GM20000 (cell line): ENCODE measurements around the gene DOCK10.

Experiments
- DNase-seq: peaks from one replicate; pipeline ENCODE4 v3.0.0; 2012; ENCODE audit warnings: low spot score
- TF ChIP-seq, protein P1 (sequence below): IDR thresholded peaks from 2 replicates; pipeline ENCODE4 v1.5.1; 2012; ENCODE audit warnings: mild to moderate bottlenecking, control low read depth; ENCODE audit errors: extremely low read depth, missing control alignments

The DOCK10 gene

DNA sequence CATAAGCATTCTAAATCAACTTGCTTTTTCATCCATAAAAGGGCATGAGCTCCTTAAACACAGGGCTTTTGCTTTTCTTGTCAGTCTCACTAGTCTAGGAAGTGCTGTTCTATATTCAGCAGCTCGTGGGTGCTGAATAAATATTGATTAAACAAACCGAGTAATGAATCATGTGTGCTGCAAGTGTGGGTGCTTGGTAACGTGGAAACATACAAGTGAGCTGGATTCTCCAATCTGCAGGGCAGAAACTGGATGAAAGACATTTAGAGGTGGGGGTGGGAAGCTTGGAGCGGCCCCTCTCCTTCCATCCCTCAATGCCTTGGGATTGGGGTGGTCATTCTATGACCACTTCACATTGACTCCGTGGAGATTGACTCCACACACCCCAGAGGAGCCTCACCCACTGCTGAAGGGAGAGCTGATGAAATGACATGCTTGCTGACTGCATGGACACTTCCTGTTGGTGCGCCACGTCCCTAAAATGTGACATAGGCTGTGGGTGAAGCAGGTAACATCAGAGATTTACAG is 114.6 kb downstream of the DOCK10 start:
- TF ChIP-seq, protein P1, sequence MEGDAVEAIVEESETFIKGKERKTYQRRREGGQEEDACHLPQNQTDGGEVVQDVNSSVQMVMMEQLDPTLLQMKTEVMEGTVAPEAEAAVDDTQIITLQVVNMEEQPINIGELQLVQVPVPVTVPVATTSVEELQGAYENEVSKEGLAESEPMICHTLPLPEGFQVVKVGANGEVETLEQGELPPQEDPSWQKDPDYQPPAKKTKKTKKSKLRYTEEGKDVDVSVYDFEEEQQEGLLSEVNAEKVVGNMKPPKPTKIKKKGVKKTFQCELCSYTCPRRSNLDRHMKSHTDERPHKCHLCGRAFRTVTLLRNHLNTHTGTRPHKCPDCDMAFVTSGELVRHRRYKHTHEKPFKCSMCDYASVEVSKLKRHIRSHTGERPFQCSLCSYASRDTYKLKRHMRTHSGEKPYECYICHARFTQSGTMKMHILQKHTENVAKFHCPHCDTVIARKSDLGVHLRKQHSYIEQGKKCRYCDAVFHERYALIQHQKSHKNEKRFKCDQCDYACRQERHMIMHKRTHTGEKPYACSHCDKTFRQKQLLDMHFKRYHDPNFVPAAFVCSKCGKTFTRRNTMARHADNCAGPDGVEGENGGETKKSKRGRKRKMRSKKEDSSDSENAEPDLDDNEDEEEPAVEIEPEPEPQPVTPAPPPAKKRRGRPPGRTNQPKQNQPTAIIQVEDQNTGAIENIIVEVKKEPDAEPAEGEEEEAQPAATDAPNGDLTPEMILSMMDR: no peak
- DNase-seq: no peak

DNA sequence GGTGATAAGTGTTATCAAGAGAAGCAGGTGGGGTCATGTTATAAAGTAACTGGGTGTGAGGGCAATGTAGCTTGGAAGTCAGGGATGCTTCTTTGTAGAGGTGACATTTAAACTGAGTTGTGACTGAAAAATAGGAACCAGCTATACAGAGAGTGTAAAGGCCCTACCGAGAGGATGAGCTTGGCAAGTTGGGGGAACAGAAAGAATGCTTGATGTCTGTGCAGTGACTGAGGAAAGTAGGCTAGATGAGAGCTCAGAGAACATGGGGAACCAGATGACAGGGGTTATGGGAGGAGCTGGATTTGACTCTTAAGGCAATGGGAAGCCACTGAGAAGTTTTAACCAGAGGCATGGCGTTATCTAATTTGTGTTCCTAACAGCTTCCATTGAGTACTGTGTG is 115.3 kb downstream of the DOCK10 start:
- TF ChIP-seq, protein P1: no peak
- no peak for DNase-seq

DNA sequence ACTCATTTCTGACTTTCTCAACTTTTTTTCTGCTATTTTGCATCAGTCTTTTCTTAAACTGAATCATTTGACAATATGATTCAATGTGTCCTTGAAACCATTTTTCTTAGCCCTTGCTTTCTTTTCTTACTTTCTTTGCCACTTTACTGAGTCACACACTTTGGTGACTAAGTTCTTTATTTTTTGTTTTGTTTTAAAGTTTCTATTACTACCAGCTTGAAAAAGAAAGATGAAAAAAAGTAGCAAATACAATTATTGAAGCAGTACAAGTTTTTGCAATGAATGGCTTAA is 116.5 kb downstream of the DOCK10 start:
- DNase-seq: no peak
- TF ChIP-seq, protein P1: no peak

DNA sequence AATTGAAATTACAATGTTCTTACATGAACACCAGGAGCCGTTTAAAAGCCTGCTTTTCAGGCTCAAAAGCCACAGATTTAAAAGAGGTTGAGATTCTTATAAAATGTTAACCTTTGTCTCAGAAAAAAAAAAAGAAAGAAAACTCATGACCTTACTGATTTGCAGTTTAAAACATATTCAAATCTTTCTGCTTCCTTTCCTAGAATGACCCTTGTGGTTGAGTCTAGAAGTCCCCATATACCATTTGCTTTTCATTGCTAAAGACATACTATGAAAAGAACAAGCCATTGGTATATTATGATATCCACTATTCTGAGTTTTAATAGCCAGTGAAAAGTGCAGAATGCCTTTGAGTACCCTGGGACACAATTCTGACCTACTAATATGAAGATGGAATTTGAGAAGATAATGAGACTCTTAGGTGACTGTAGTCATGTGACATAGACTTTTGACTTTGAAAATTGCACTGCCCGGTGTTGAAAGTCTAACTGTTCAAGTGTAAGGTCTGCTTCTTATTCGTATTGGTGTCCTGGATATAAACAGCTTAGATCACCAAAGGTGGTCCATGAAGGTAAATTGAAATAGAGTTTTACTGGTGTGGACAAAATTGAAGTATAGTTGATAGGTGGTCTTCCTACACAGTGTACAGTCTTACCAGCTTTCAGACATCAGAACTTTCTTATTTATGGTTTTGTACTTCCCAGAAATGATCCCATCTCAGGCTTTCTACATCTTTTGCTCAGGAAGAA is 117.0 kb downstream of the DOCK10 start:
- TF ChIP-seq, protein P1: no peak
- no peak for DNase-seq

DNA sequence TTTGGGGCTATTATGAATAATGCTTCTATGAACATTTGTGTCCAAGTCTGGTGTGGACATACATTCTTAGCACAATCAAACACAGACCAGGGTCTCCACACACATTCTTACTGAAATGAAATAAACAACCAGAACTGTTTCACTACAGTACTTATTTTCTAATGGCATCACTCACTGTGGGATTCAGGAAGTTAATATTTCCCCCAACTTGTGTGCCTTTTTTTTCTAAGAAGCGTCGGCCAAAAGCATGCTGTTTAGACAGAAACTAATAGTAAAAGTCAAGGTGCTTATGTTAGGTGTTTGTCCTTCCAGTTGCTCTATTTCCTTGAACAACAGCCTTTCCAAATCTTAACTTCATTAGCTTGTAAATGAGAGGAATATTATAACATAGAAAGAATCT is 117.6 kb downstream of the DOCK10 start:
- DNase-seq: no peak
- TF ChIP-seq, protein P1: no peak

DNA sequence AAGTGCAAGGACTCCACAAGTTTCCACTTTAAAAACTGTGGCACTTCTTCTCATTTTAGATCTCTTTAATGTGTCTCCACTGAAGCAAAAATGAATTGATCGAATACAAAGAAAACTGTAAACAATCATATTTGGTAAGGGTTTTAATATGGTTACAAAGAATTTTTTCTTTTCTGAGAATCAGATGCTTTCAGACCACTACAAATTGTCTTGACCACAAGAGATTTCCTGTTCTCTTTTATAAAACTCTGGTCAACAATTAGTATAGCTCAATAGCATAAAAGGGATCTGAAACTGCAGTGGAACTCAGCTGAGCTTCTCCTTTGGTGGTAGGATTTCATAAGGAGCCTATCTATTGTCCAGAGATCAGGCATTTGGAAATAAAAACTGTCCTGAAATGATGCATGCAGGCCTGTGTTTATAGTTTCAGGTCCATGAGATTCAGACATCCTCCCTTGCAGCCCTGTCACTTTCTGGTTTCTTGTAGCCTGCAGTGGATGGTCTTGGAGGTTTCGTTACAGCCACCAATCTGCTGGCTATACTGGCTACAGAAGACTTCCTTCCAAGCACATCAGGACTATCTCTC is 120.0 kb downstream of the DOCK10 start:
- TF ChIP-seq, protein P1: no peak
- DNase-seq: peak; percentile 48

DNA sequence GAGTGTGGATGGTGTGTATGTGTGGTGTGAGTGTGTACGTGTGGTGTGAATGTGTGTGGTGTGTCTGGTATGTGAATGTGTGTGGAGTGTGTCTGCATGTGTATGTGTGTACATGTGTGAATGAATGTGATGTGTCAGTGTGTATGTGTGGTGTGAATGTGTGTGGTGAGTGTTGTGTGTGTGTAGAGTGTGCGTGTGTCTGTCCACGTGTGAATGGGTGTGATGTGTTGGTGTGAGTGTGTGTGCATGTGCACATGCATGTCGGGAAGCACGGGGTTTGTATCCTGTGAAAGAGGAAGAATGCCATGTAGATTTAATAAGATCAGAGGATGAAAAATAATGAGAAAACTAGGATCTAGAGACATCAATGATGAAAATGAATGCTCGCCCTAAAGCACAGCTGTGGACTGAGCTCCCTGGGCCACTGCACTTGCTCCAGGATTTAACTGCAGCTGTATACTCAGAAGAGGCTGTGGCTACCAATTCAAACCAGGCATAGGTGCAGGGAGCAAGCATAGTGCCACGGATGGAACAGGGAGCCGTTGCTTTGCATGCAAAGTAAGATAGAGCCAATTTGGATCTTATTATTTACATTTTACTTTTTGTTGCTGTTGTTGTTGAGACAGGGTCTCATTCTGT is 122.7 kb downstream of the DOCK10 start:
- TF ChIP-seq, protein P1: no peak
- DNase-seq: no peak
